Smooth muscle cell (in vitro differentiated cells): ENCODE results near the gene DFFA. TPM values are rescaled to one million over a fixed set of nuclear protein-coding genes. Genes with fewer than 3 reads are reported as not detected.

Experiments used
- DNase-seq: peaks from one replicate; lab custom pipeline; 2025; ENCODE audit not compliant: unreplicated experiment; lab: John Stamatoyannopoulos, UW
- H2AFZ ChIP-seq: fragments of 200-600 bp; sonication (generic); 2 replicates; pipeline ENCODE4 v1.6.0; 2016; ENCODE audit warnings: antibody characterized with exemption, low read depth, mild to moderate bottlenecking
- H3F3A ChIP-seq: fragments of 200-600 bp; sonication (generic); 2 replicates; pipeline ENCODE4 v1.6.0; 2017; ENCODE audit warnings: antibody characterized with exemption, low read depth
- H3K27ac ChIP-seq: fragments of 200-600 bp; sonication (generic); 2 replicates; pipeline ENCODE4 v1.5.1; 2016; ENCODE audit warnings: low read depth, mild to moderate bottlenecking
- H3K27me3 ChIP-seq: fragments of 200-600 bp; sonication (generic); 2 replicates; pipeline ENCODE4 v1.6.1; 2016; ENCODE audit warnings: low read depth, mild to moderate bottlenecking
- H3K36me3 ChIP-seq: fragments of 200-600 bp; sonication (generic); 2 replicates; pipeline ENCODE4 v1.5.1; 2016; ENCODE audit warnings: low read depth
- H3K4me1 ChIP-seq: fragments of 200-600 bp; sonication (generic); 2 replicates; pipeline ENCODE4 v1.5.1; 2016; ENCODE audit warnings: low read depth
- H3K4me2 ChIP-seq: fragments of 200-600 bp; sonication (generic); 2 replicates; pipeline ENCODE4 v1.6.0; 2016; ENCODE audit warnings: mild to moderate bottlenecking
- H3K4me3 ChIP-seq: fragments of 200-600 bp; sonication (generic); 2 replicates; pipeline ENCODE4 v1.5.1; 2016; ENCODE audit warnings: mild to moderate bottlenecking
- H3K79me2 ChIP-seq: fragments of 200-600 bp; sonication (generic); 2 replicates; pipeline ENCODE4 v1.6.0; 2016; ENCODE audit warnings: low read depth, mild to moderate bottlenecking
- H3K9ac ChIP-seq: fragments of 200-600 bp; sonication (generic); 2 replicates; pipeline ENCODE4 v1.6.0; 2016; ENCODE audit warnings: low read depth
- H3K9me3 ChIP-seq: fragments of 200-600 bp; sonication (generic); replicated peaks from 2 replicates; pipeline ENCODE4 v1.5.1; 2016; ENCODE audit warnings: low read depth
- H4K20me1 ChIP-seq: fragments of 200-600 bp; sonication (generic); 2 replicates; pipeline ENCODE4 v1.6.0; 2016; ENCODE audit warnings: low read depth
- CTCF ChIP-seq: fragments of 200-600 bp; sonication (generic); IDR thresholded peaks from 2 replicates; pipeline ENCODE4 v1.5.1; 2017; ENCODE audit warnings: borderline replicate concordance, mild to moderate bottlenecking, antibody characterized with exemption; ENCODE audit not compliant: insufficient read depth, poor library complexity, severe bottlenecking
- WGBS: methylation state at CpG from one replicate; pipeline ENCODE4 v1.1.7; 2016; ENCODE audit warnings: low lambda C conversion rate; 5-methylcytosine and 5-hydroxymethylcytosine counted together
- polyA plus RNA-seq: library from polyadenylated mRNA; unstranded; fragments of >200 nt; fragmentation: Nextera tagmentation; extraction: Ambion mirVana; gene quantifications from 2 replicates; pipeline ENCODE4 v1.2.1, GENCODE V29; 2016
- total RNA-seq: library from RNA; depleted of rRNA; stranded (reverse); fragments of >200 nt; gene quantifications from 2 replicates; pipeline ENCODE4 v1.2.3, GENCODE V29; 2014

Gene DFFA
- total and polyA plus RNA-seq, 2 experiments from 2014 or later: 27.6 to 30.0 TPM

- no peak overlapping the region for H3K4me2 ChIP-seq
- no peaks in the 10 kb centered on the region for H3K9me3 ChIP-seq
- 83% methylated on average over 7 of the region's 7 CpGs for WGBS
- no peak overlapping the region for H3K9ac ChIP-seq
- no peaks in the 10 kb centered on the region for H3K36me3 ChIP-seq
- DNase-seq: no peak
- H3K79me2 ChIP-seq: no peaks in the 10 kb centered on the region
- H3K4me1 ChIP-seq: peaks cover under 1% of the 10 kb centered on the region
- no peaks in the 10 kb centered on the region for H3K27me3 ChIP-seq
- H3K27ac ChIP-seq: peak overlapping the region; percentile 3
- no peak overlapping the region for H2AFZ ChIP-seq
- no peaks in the 10 kb centered on the region for H3F3A ChIP-seq
- H3K4me3 ChIP-seq: no peak overlapping the region
- TF ChIP-seq CTCF: no peak
- H4K20me1 ChIP-seq: peaks cover 4% of the 10 kb centered on the region
These were observed 15.7 kb downstream of the DFFA start for GRCh38 chr1:10456661-10457060.

GRCh38 chr1:10456048-10456447 lies 16.3 kb downstream of the DFFA start:
- H3K27ac ChIP-seq: no peak overlapping the region
- no peaks in the 10 kb centered on the region for H3K9me3 ChIP-seq
- no peaks in the 10 kb centered on the region for H3F3A ChIP-seq
- H2AFZ ChIP-seq: no peak overlapping the region
- H3K27me3 ChIP-seq: no peaks in the 10 kb centered on the region
- H3K4me3 ChIP-seq: no peak overlapping the region
- no peak for TF ChIP-seq CTCF
- H3K4me1 ChIP-seq: peaks cover 7% of the 10 kb centered on the region
- peaks cover 4% of the 10 kb centered on the region for H4K20me1 ChIP-seq
- 84% methylated on average over 5 of the region's 5 CpGs for WGBS
- DNase-seq: no peak
- H3K9ac ChIP-seq: no peak overlapping the region
- no peaks in the 10 kb centered on the region for H3K79me2 ChIP-seq
- H3K4me2 ChIP-seq: no peak overlapping the region
- no peaks in the 10 kb centered on the region for H3K36me3 ChIP-seq

- TF ChIP-seq CTCF: no peak
- no peaks in the 10 kb centered on the region for H3F3A ChIP-seq
- H3K4me1 ChIP-seq: peaks cover 11% of the 10 kb centered on the region
- H3K4me3 ChIP-seq: peak overlapping the region; percentile 11
- no peak overlapping the region for H3K27ac ChIP-seq
- H3K9me3 ChIP-seq: no peaks in the 10 kb centered on the region
- DNase-seq: no peak
- no peak overlapping the region for H2AFZ ChIP-seq
- no peaks in the 10 kb centered on the region for H3K79me2 ChIP-seq
- H3K36me3 ChIP-seq: no peaks in the 10 kb centered on the region
- H3K4me2 ChIP-seq: peak overlapping the region; percentile 79
- no peaks in the 10 kb centered on the region for H4K20me1 ChIP-seq
- WGBS: 16% methylated on average over 10 of the region's 10 CpGs
- no peak overlapping the region for H3K9ac ChIP-seq
- H3K27me3 ChIP-seq: no peaks in the 10 kb centered on the region
These were observed 21.0 kb downstream of the DFFA start for GRCh38 chr1:10451287-10451686.

- no peaks in the 10 kb centered on the region for H3K79me2 ChIP-seq
- H3F3A ChIP-seq: no peaks in the 10 kb centered on the region
- TF ChIP-seq CTCF: no peak
- no peaks in the 10 kb centered on the region for H3K36me3 ChIP-seq
- H3K27ac ChIP-seq: no peak overlapping the region
- H4K20me1 ChIP-seq: no peaks in the 10 kb centered on the region
- H3K4me1 ChIP-seq: peaks cover 11% of the 10 kb centered on the region
- H2AFZ ChIP-seq: no peak overlapping the region
- peak overlapping the region; percentile 11 for H3K4me3 ChIP-seq
- H3K9me3 ChIP-seq: no peaks in the 10 kb centered on the region
- H3K27me3 ChIP-seq: no peaks in the 10 kb centered on the region
- 65% methylated on average over 6 of the region's 6 CpGs for WGBS
- DNase-seq: no peak
- H3K9ac ChIP-seq: no peak overlapping the region
- H3K4me2 ChIP-seq: peak overlapping the region; percentile 79
These were observed 21.5 kb downstream of the DFFA start for GRCh38 chr1:10450836-10451235.
